ENCODE results near the gene PIP5K1B. TPM values are rescaled to one million over a fixed set of nuclear protein-coding genes. Genes with fewer than 3 reads are reported as not detected.
A peak's percentile ranks its signal among the peaks of the same experiment; 100 is the strongest.

PIP5K1B gene
- total and polyA plus RNA-seq, 10 of the 15 experiments (the other 5 are each of a cell fraction or from before 2014, with no cell fraction given): 6.8 to 16.3 (median 10.6) TPM

- TF ChIP-seq, protein P1, sequence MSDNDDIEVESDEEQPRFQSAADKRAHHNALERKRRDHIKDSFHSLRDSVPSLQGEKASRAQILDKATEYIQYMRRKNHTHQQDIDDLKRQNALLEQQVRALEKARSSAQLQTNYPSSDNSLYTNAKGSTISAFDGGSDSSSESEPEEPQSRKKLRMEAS (IDR thresholded peaks at IDR 0.05; ENCODE audit: low read depth, low read length): 0 out of 2 replicates have a peak, but pooled peaks have one; percentile 24
These were observed 97.5 kb downstream of the PIP5K1B start (continued) for GRCh38 chr9:68802525-68803015.

DNA sequence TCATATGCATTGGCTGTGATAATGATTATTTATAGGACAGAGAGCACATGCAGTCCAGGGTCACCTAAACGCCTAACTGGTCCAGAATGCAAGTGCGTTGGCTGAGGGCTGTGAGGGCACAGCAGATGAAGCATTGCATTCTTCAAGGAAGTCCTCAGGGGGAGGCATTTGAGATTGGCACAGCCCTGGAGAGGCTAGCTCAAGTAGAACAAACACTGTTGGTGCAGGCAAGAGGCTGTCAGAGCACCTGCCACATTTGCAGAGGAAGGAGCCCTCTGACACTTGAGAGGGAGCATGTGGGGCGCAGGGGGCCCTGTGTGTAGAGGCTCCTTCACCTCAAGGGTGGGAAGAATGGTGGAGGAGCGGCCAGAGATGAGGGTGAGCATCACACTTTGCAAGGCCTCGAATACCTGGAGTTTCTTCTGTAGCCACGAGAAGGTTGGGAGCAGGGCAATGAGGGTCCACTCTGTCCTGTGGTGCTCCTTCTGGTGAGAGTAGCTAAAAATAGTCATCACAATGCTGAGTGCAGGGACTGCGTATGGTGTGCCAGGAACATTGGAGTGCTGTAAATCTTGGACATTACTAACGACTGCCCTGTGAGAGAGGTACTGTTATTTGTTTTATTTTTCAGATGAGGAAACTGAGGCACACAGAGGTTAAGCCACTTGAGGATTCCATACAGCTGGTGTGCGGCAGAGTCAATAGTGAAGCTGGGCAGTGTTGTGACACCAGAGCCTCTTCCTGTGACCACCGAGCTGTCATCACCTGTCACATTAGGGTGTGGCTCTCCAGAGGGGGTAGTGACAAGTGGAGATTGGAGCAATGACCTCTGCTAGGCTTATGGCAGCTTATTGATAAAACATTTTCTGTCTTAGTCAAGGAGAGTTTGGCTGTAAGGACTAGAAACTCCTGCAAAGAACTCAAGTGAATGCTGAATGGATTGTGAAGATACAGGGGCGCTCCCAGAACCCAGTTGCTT is 100.2 kb downstream of the PIP5K1B start:
- BruUV-seq (replicated peaks): no TSS peak
- no peak overlapping the region for H2AFZ ChIP-seq (ENCODE audit: control insufficient read depth, low read depth, low read length)
- CTCF ChIA-PET: interaction anchor here (1.2 kb wide), 1 partner anchor 119 kb away, joined by 3 read pairs; no protein-coding TSS in a partner anchor
- H3K9ac ChIP-seq (ENCODE audit: control insufficient read depth, insufficient read depth, low read length): no peak overlapping the region
- no peaks in the 10 kb centered on the region for H3K27me3 ChIP-seq (replicated peaks in 1 of 2; ENCODE audit: control insufficient read depth in 2 of 2, insufficient read depth in 2 of 2, low read length in 1 of 2)
- intact Hi-C loops (cut with micrococcal nuclease; ENCODE audit: unreplicated experiment): loop anchor here (5.0 kb wide), 1 partner anchor 192 kb away; no protein-coding TSS in a partner anchor
- FAIRE-seq (no peak), DNase-seq (ENCODE audit: low read depth, low spot score) (no peak), ATAC-seq (no peak)
- no peaks in the 10 kb centered on the region for H3K9me3 ChIP-seq (replicated peaks; ENCODE audit: control insufficient read depth, insufficient read depth, low read length)
- WGBS (ENCODE audit: insufficient coverage, insufficient replicate concordance, low lambda C conversion rate, missing lambda C conversion rate): 94% methylated on average over 11 of the region's 11 CpGs
- SMC1A ChIA-PET (ENCODE audit: uncharacterized antibody, unreplicated experiment): no interaction called here
- no peak overlapping the region for H3K27ac ChIP-seq (ENCODE audit: control insufficient read depth, insufficient read depth)
- POLR2A ChIA-PET: interaction anchor here (0.6 kb wide), 1 partner anchor 22 kb away, joined by 3 read pairs; no protein-coding TSS in a partner anchor
- peaks cover 28% of the 10 kb centered on the region for H3K4me1 ChIP-seq (ENCODE audit: control insufficient read depth, insufficient read depth, low read length)
- in situ Hi-C loops (cut with MboI): no loop called here
- H3K79me2 ChIP-seq (ENCODE audit: control insufficient read depth, insufficient read depth, low read length): no peaks in the 10 kb centered on the region; the same call in none of the 2 replicates
- H3K4me2 ChIP-seq (ENCODE audit: control insufficient read depth, insufficient read depth): no peak overlapping the region
- no peaks in the 10 kb centered on the region for H4K20me1 ChIP-seq (ENCODE audit: control insufficient read depth, insufficient read depth)
- H3K4me3 ChIP-seq: no peak overlapping the region
- 0 out of 4 replicates have a peak, but pooled peaks cover 0 to 3% of the 10 kb centered on the region in 2 experiments for H3K36me3 ChIP-seq (ENCODE audit: control insufficient read depth in 2 of 2, insufficient read depth in 2 of 2, low read length in 1 of 2)
- RAD21 ChIA-PET (ENCODE audit: unreplicated experiment): no interaction called here
- no peak for TF ChIP-seq ZBTB4 (CRISPR knock-in tag; IDR thresholded peaks at IDR 0.05)
- TF ChIP-seq NFIC (IDR thresholded peaks at IDR 0.05; ENCODE audit: low read depth, low read length): no peak
- TF ChIP-seq EGR1 (IDR thresholded peaks at IDR 0.05; ENCODE audit: borderline replicate concordance in 1 of 2, low read depth in 2 of 2, low read length in 2 of 2): no peak
- no peak for TF ChIP-seq SMAD5 (IDR thresholded peaks at IDR 0.05; ENCODE audit: low read depth)
- no peak for TF ChIP-seq WRNIP1 (IDR thresholded peaks at IDR 0.05; ENCODE audit: borderline replicate concordance, low read depth, low read length)
- TF ChIP-seq GABPA (IDR thresholded peaks at IDR 0.05; ENCODE audit: low read depth): no peak
- TF ChIP-seq RAD51 (IDR thresholded peaks at IDR 0.05): no peak
- TF ChIP-seq, protein P2, sequence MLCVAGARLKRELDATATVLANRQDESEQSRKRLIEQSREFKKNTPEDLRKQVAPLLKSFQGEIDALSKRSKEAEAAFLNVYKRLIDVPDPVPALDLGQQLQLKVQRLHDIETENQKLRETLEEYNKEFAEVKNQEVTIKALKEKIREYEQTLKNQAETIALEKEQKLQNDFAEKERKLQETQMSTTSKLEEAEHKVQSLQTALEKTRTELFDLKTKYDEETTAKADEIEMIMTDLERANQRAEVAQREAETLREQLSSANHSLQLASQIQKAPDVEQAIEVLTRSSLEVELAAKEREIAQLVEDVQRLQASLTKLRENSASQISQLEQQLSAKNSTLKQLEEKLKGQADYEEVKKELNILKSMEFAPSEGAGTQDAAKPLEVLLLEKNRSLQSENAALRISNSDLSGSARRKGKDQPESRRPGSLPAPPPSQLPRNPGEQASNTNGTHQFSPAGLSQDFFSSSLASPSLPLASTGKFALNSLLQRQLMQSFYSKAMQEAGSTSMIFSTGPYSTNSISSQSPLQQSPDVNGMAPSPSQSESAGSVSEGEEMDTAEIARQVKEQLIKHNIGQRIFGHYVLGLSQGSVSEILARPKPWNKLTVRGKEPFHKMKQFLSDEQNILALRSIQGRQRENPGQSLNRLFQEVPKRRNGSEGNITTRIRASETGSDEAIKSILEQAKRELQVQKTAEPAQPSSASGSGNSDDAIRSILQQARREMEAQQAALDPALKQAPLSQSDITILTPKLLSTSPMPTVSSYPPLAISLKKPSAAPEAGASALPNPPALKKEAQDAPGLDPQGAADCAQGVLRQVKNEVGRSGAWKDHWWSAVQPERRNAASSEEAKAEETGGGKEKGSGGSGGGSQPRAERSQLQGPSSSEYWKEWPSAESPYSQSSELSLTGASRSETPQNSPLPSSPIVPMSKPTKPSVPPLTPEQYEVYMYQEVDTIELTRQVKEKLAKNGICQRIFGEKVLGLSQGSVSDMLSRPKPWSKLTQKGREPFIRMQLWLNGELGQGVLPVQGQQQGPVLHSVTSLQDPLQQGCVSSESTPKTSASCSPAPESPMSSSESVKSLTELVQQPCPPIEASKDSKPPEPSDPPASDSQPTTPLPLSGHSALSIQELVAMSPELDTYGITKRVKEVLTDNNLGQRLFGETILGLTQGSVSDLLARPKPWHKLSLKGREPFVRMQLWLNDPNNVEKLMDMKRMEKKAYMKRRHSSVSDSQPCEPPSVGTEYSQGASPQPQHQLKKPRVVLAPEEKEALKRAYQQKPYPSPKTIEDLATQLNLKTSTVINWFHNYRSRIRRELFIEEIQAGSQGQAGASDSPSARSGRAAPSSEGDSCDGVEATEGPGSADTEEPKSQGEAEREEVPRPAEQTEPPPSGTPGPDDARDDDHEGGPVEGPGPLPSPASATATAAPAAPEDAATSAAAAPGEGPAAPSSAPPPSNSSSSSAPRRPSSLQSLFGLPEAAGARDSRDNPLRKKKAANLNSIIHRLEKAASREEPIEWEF (IDR thresholded peaks at IDR 0.05; ENCODE audit: insufficient replicate concordance, low read depth, low read length): no peak
- TF ChIP-seq ZNF24 (IDR thresholded peaks at IDR 0.05): no peak
